GM12872 (cell line): ENCODE data around the gene ANKS3.

Experiments used
- TF ChIP-seq, protein P1 (sequence below): IDR thresholded peaks from 3 replicates; pipeline ENCODE4 v1.5.1; 2011; ENCODE audit warnings: low read depth, mild to moderate bottlenecking, low read length, moderate library complexity; ENCODE audit not compliant: insufficient read depth

ANKS3 gene

DNA sequence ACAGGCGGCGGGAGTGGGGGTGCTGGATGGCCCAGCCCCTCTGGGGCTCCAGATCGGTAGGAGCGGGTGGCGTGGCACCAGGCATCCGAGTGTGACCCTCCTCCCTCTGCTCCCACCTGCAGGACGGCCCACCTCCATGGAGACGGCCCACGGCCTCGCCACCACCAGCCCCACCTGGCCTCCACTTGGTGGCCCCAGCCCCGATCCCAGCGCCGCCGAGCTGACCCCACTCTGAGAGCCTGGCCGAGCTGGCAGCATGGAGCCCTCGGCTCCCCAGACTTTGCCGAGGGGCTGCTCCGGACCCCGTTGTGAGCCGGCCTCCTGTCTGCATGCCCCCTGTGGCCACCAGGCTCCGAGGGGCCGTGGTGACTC is 45.4 kb downstream of the ANKS3 start:
- TF ChIP-seq, protein P1, sequence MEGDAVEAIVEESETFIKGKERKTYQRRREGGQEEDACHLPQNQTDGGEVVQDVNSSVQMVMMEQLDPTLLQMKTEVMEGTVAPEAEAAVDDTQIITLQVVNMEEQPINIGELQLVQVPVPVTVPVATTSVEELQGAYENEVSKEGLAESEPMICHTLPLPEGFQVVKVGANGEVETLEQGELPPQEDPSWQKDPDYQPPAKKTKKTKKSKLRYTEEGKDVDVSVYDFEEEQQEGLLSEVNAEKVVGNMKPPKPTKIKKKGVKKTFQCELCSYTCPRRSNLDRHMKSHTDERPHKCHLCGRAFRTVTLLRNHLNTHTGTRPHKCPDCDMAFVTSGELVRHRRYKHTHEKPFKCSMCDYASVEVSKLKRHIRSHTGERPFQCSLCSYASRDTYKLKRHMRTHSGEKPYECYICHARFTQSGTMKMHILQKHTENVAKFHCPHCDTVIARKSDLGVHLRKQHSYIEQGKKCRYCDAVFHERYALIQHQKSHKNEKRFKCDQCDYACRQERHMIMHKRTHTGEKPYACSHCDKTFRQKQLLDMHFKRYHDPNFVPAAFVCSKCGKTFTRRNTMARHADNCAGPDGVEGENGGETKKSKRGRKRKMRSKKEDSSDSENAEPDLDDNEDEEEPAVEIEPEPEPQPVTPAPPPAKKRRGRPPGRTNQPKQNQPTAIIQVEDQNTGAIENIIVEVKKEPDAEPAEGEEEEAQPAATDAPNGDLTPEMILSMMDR = no peak

DNA sequence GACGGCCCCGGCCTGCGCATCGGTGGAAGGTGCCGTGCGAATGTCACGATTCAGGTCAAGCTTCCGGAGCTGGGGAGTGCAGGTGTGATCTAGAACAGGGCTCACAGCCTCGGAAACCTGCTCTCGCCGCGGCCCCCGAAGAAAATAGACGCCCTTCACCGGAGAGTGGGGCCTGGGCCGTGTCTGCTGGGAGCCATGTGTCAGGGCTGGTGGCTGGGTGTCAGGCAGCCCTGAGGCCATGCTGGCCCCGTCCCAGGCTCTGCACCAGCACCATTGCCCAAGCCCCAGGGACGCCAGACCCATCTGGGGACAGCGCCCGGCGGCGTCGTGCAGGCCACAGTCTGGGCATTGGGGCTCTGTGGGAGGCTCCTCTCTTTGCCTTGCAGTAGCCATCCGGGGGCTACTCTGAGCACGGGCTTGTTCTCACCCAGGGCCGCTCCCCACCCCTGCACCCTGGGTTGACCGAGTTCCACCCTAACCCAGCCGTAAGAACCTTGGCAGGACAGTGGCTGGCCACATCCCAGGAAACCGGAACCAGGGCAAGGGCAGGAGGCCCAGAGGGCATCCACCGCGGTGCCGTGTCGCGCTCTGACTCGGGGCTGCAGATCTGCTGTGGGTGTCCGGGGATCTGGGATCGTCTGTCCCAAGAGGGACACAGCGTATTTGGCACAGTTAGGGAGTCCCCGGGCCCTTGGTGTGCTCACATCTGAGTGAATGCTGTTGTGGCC is 46.0 kb downstream of the ANKS3 start:
- TF ChIP-seq, protein P1 = no peak

DNA sequence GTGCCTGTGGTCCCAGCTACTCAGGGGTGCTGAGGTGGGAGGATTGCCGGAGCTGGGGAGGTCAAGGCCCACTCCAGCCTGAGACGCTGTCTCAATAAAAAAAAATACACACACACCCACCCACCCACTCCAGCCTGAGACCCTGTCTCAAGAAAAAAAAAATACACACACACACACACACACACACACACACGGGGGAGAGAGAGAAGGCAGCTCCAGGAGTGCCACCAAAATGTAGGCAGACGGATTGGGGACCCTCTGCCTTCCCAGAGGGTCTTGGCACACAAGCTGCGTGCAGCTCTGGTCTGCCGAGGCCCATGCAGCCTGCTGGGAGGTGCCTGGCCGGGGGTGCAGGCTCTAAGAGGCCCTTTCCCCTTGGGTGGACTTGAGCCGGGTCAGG is 46.7 kb downstream of the ANKS3 start:
- TF ChIP-seq, protein P1 = no peak

DNA sequence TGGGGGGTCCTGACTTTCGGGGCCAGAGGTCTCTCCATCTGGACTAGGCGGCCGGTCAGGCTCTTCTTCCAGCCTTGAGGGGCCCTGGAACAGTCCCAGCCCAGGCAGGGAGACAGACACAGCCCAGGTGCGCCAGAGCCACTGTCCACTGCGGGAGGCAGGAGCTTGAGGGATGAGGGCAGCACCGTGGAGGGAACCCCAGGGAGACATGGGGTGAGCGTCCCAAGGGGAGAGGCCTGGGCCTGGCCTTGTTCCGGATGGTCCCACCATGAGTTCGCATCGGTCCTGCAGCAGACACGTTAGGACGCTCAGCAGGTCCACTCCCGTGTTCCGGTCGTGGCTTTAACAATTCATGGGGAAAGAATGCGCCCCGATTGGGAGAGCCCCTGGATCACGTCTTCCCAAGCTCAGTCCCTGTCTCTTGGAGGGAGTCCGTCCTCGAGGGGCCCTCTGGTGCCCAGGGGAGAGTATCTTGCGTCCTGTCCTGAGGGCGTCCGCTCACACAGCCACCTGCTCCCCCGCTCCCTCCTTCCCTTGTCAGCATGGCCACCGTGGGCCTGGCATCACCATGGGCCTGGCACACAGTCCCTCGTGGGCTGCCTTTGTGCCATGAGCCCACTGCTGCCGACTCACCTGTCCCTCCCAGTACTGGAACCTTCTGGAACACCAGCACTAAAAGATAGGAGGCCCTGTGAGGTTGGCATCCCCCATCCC is 47.4 kb downstream of the ANKS3 start:
- TF ChIP-seq, protein P1 = no peak

DNA sequence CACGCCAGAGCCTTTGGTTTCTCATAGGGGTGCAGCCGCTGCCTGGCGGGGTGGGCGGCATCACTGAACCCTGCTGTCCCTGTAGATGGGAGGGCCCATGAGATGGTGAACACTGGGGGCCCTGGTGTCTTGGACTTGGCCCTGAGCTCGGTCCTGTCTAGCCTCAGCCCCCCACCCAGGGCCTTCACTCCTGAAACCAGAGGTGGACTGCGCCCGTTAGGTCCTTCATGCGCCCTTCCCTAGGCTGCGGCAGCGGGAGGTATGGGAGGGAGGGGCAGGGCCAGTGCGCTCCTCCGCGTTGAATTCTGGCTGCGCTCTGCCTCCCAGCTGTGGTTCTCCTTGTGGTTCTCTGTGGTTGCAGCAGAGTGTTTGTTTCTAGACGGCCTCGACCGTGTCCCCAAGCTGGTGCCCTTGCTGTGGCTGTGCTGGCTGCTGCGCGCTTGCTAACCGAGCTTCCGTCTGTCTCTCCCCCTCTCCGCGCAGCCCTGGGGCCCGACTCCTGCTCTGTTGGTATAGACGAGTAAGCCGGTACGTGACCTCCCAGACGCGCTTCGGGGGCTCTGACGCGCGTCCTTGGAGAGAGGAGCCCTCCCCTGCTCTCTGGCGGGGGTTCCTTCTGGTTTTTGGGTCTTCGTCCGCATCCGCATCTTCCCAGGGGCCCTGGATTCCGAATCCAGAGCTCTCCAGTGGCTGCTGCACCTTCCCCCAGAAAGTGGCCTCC is 48.1 kb downstream of the ANKS3 start:
- TF ChIP-seq, protein P1 = no peak

DNA sequence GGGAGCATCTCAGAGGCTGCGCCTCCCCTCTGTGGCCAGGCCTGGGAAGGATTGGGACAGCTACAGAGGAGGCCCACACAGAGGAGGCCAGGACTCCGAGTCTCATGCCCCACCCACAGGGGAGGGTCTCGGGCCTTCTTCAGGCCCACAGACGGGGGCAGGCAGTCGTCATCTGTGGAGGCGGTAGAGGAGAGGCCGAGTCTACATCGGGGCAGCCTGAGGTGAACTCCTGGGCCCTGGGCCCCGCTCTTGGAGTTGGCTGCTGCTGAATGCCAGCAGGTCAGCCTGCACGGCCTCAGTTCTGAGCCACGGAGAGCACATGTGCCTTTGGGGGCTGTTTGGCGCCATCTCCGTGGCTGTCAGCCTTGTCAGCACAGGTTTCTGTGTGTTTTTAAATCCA is 48.8 kb downstream of the ANKS3 start:
- TF ChIP-seq, protein P1 = no peak

DNA sequence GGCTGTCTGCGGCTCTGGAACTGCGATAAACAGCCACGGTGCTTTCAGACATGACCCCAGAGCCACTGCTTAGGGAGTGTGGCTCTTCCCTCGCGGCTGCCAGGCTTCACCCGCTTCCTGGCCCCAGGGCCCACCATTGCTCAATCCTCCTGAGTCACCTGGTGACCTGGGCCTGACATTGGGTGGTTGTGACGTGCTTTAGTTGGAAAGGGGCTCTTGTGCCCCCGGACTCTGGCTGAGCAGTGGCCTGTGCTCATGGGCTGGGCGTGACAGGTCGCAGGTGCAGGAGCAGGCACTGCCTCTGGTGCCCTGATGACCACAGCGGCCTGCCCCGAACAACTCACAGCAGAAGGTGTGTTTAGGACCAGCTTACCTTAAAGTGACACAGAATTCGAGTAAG is 49.3 kb downstream of the ANKS3 start:
- TF ChIP-seq, protein P1 = no peak
